Measurements from ENCODE around the gene HNMT. TPM values are rescaled to one million over a fixed set of nuclear protein-coding genes. Genes with fewer than 3 reads are reported as not detected.

HNMT gene
- total RNA-seq, 1 donor from 2014 or later, result 3.2 TPM

DNA sequence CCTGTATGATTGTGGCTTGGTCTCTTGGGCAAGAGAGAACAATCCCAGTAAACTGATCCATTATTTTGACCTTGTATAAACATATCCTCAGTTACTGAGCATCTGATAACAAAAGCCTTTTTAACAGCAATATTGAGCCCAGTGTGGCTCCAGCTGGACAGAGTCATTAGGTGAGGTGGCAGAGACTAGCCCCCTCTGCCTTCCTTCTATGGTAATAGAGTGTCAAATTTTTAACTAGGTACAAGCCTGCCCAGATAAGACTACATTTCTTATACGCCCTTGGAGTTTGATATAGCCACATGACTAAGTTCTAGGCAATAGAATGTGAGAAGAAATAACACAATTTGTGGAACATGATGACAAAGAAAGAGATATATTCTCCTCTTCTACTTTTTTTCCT, 56.2 kb downstream of the HNMT start:
- no peaks in the 10 kb centered on the region for H3K4me1 Mint-ChIP-seq (ENCODE audit: unreplicated experiment)
- no peaks in the 10 kb centered on the region for H3K9me3 Mint-ChIP-seq (ENCODE audit: unreplicated experiment)
- H3K27ac Mint-ChIP-seq (ENCODE audit: unreplicated experiment), result no peak overlapping the region
- peaks cover 6% of the 10 kb centered on the region for H3K27me3 Mint-ChIP-seq (ENCODE audit: unreplicated experiment)
- no peak overlapping the region for H3K4me3 Mint-ChIP-seq (ENCODE audit: unreplicated experiment)
- TF ChIP-seq, protein P1, sequence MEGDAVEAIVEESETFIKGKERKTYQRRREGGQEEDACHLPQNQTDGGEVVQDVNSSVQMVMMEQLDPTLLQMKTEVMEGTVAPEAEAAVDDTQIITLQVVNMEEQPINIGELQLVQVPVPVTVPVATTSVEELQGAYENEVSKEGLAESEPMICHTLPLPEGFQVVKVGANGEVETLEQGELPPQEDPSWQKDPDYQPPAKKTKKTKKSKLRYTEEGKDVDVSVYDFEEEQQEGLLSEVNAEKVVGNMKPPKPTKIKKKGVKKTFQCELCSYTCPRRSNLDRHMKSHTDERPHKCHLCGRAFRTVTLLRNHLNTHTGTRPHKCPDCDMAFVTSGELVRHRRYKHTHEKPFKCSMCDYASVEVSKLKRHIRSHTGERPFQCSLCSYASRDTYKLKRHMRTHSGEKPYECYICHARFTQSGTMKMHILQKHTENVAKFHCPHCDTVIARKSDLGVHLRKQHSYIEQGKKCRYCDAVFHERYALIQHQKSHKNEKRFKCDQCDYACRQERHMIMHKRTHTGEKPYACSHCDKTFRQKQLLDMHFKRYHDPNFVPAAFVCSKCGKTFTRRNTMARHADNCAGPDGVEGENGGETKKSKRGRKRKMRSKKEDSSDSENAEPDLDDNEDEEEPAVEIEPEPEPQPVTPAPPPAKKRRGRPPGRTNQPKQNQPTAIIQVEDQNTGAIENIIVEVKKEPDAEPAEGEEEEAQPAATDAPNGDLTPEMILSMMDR (IDR thresholded peaks at IDR 0.05), result no peak
- no peak for DNase-seq (ENCODE audit: extremely low spot score, unreplicated experiment)
- H3K36me3 Mint-ChIP-seq (ENCODE audit: unreplicated experiment), result no peaks in the 10 kb centered on the region

DNA sequence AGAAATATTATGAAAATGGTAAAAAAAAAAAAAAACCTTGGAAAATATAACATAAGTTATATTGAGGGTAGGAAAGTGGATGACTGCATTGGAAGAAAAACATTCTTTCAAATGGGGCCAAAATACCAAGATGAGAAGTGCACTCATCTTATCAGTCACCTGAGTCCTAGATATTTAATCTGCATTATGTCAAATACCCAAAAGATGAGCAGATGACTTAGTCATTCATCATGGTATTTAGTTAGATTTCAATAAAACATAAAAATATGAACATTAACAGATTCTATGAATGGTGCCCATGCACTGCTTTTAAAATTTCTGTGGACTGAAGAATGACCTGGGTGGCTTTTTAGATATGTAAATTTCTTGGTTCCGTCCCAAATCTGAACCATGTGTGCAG, 56.9 kb downstream of the HNMT start:
- Mint-ChIP-seq H3K27ac (ENCODE audit: unreplicated experiment) (no peak overlapping the region), H3K4me1 (ENCODE audit: unreplicated experiment) (no peaks in the 10 kb centered on the region), H3K36me3 (ENCODE audit: unreplicated experiment) (no peaks in the 10 kb centered on the region), H3K9me3 (ENCODE audit: unreplicated experiment) (no peaks in the 10 kb centered on the region), H3K27me3 (ENCODE audit: unreplicated experiment) (peaks cover 6% of the 10 kb centered on the region), H3K4me3 (ENCODE audit: unreplicated experiment) (no peak overlapping the region)
- DNase-seq (ENCODE audit: extremely low spot score, unreplicated experiment), result no peak
- TF ChIP-seq, protein P1 (IDR thresholded peaks at IDR 0.05), result no peak

DNA sequence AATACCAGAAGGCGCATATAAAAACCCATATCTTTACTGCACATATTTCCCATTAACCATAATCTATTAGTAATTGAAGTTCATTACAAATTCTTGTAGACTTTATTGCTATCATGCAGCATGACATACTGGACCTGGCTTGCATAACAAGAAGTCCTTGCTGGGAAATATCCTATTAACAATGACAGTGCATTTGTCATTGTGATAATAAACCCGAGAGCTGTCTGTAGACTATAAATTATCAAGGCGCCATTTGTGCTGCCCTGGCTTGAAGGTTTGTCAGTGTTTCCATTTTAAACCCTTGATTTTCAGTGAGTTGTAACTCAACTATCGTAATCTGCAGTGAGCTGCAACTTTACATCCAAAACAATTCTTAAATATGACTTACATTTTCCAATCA, 59.0 kb downstream of the HNMT start:
- no peak overlapping the region for H3K4me3 Mint-ChIP-seq (ENCODE audit: unreplicated experiment)
- H3K9me3 Mint-ChIP-seq (ENCODE audit: unreplicated experiment), result no peaks in the 10 kb centered on the region
- no peak overlapping the region for H3K27ac Mint-ChIP-seq (ENCODE audit: unreplicated experiment)
- H3K27me3 Mint-ChIP-seq (ENCODE audit: unreplicated experiment), result peaks cover 6% of the 10 kb centered on the region
- DNase-seq (ENCODE audit: extremely low spot score, unreplicated experiment), result no peak
- H3K36me3 Mint-ChIP-seq (ENCODE audit: unreplicated experiment), result no peaks in the 10 kb centered on the region
- no peaks in the 10 kb centered on the region for H3K4me1 Mint-ChIP-seq (ENCODE audit: unreplicated experiment)
- TF ChIP-seq, protein P1 (IDR thresholded peaks at IDR 0.05), result no peak

DNA sequence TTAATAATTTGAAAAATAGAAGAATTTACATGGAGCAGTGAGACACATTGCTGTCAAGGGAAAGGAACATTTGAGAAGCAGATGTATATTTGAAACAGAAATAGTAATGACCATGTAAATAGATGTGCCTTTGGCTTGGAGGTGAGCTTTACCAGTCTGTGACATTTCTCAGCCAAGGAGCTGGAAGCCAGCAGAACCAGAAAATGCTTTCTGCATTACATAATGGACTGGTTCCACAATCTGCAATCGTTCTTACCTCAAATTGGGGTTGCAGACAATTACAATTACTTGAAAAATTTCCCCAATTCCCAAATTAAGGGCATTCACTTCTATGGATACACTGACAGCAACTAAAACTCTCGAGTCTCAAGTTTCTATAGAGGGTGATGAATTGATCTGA, 59.7 kb downstream of the HNMT start:
- peaks cover 2% of the 10 kb centered on the region for H3K27me3 Mint-ChIP-seq (ENCODE audit: unreplicated experiment)
- no peak overlapping the region for H3K27ac Mint-ChIP-seq (ENCODE audit: unreplicated experiment)
- no peaks in the 10 kb centered on the region for H3K9me3 Mint-ChIP-seq (ENCODE audit: unreplicated experiment)
- H3K36me3 Mint-ChIP-seq (ENCODE audit: unreplicated experiment), result no peaks in the 10 kb centered on the region
- no peak for DNase-seq (ENCODE audit: extremely low spot score, unreplicated experiment)
- TF ChIP-seq, protein P1 (IDR thresholded peaks at IDR 0.05), result no peak
- no peaks in the 10 kb centered on the region for H3K4me1 Mint-ChIP-seq (ENCODE audit: unreplicated experiment)
- H3K4me3 Mint-ChIP-seq (ENCODE audit: unreplicated experiment), result no peak overlapping the region

DNA sequence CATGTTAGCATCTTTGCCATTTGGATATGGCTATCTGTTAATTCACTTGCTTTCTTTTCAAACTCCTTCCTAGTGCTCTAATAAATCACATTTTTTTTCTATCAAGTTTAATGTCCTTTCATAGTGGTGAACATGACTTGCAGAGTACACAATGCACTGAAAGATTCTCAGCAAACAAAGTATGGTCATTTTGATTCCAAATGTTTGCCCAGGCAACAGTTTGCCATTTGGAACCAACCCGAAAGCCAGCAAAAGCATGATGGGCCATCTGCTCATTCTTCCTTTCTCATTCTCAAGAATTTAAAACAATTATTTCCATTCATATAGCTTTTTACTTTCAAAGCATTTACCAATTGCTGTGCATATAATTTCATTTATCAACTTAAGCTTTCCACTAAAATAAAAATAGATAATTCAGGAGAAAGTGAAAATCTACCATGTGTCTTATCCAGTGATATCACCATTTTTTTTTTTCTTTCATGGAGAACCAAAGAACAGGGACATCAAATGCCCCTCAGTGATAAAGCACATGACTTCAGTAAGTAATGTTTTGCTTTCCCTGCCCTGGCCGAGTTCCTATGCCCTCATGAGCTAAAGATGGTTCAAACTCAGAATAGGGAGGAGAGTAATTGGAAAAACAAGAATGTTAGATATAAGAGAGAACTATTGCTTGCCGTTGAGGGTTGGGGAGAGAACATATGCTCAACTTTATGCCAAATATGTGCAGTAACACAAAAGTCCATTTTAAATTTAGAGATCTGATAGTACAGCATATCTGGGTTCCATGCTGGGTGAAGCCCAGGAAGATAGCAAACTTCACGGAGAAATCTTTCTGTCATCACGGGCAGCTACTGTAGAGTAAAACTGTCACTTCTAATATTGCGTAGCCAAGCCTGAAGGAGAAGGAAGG, 62.1 kb downstream of the HNMT start:
- H3K36me3 Mint-ChIP-seq (ENCODE audit: unreplicated experiment), result no peaks in the 10 kb centered on the region

More for the DNA sequence above, 62.1 kb downstream of the HNMT start:
- Mint-ChIP-seq H3K4me1 (ENCODE audit: unreplicated experiment) (no peaks in the 10 kb centered on the region), H3K4me3 (ENCODE audit: unreplicated experiment) (no peak overlapping the region), H3K27ac (ENCODE audit: unreplicated experiment) (no peak overlapping the region), H3K27me3 (ENCODE audit: unreplicated experiment) (peaks cover 2% of the 10 kb centered on the region), H3K9me3 (ENCODE audit: unreplicated experiment) (no peaks in the 10 kb centered on the region)
- no peak for DNase-seq (ENCODE audit: extremely low spot score, unreplicated experiment)
- TF ChIP-seq, protein P1 (IDR thresholded peaks at IDR 0.05), result no peak

All from osteocyte (in vitro differentiated cells).